GM12875 (cell line): ENCODE results near the gene NAV2.

Experiments used
- H3K4me3 ChIP-seq: one replicate; pipeline ENCODE4 v1.5.1; 2011; ENCODE audit warnings: low read depth, low read length, control low read depth
- TF ChIP-seq, protein P1 (sequence below): IDR thresholded peaks from 2 replicates; pipeline ENCODE4 v1.5.1; 2011; ENCODE audit warnings: low read depth, mild to moderate bottlenecking, control low read depth, inconsistent platforms, low read length, moderate library complexity, borderline replicate concordance; ENCODE audit not compliant: insufficient read depth

The NAV2 gene

GRCh38 chr11:19931771-19932369, 219.2 kb downstream of the NAV2 start:
- TF ChIP-seq, protein P1, sequence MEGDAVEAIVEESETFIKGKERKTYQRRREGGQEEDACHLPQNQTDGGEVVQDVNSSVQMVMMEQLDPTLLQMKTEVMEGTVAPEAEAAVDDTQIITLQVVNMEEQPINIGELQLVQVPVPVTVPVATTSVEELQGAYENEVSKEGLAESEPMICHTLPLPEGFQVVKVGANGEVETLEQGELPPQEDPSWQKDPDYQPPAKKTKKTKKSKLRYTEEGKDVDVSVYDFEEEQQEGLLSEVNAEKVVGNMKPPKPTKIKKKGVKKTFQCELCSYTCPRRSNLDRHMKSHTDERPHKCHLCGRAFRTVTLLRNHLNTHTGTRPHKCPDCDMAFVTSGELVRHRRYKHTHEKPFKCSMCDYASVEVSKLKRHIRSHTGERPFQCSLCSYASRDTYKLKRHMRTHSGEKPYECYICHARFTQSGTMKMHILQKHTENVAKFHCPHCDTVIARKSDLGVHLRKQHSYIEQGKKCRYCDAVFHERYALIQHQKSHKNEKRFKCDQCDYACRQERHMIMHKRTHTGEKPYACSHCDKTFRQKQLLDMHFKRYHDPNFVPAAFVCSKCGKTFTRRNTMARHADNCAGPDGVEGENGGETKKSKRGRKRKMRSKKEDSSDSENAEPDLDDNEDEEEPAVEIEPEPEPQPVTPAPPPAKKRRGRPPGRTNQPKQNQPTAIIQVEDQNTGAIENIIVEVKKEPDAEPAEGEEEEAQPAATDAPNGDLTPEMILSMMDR, result no peak
- H3K4me3 ChIP-seq, result no peak overlapping the region

DNA sequence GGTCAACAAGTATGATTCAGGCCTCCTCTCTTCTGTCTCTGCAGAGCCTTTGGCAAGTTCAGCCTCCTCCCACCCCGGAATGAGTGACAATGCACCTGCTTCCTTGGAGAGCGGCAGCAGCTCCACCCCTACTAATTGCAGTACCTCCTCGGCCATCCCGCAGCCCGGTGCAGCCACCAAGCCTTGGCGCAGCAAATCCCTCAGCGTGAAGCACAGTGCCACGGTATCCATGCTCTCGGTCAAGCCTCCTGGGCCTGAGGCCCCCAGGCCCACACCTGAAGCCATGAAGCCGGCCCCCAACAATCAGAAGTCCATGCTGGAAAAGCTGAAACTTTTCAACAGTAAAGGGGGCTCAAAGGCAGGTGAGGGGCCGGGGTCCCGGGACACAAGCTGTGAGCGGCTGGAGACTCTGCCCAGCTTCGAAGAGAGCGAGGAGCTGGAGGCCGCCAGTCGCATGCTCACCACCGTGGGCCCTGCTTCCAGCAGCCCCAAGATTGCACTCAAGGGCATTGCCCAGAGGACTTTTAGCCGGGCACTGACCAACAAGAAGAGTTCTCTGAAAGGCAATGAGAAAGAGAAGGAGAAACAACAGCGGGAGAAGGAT, 220.6 kb downstream of the NAV2 start:
- TF ChIP-seq, protein P1, result no peak
- H3K4me3 ChIP-seq, result no peak overlapping the region

DNA sequence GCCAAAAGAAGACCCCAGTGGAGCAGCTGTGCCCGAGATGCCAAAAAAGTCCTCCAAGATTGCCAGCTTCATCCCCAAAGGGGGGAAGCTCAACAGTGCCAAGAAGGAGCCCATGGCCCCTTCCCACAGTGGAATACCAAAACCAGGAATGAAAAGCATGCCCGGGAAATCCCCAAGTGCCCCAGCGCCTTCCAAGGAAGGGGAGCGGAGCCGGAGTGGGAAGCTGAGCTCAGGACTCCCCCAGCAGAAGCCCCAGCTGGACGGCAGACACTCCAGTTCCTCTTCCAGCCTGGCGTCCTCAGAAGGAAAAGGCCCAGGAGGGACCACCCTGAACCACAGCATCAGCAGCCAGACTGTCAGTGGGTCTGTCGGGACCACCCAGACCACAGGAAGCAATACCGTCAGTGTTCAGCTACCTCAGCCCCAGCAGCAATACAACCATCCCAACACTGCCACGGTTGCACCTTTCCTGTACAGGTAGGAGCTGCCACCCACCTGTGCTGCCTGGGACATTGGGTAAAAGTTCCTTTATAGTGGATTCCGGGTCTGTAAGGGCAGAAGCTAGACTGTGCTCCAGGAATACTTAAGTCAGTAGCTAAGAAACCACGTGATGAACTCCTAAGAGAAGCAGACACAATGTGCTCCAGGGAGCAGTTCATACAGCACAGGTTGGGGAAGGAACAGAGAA, 221.3 kb downstream of the NAV2 start:
- H3K4me3 ChIP-seq, result no peak overlapping the region
- TF ChIP-seq, protein P1, result no peak

GRCh38 chr11:19934828-19935259, 222.2 kb downstream of the NAV2 start:
- no peak overlapping the region for H3K4me3 ChIP-seq
- TF ChIP-seq, protein P1, result no peak

- H3K4me3 ChIP-seq, result no peak overlapping the region
- TF ChIP-seq, protein P1, result no peak
Observed at GRCh38 chr11:19935507-19935906, 222.9 kb downstream of the NAV2 start.

GRCh38 chr11:19936461-19936860, 223.8 kb downstream of the NAV2 start:
- H3K4me3 ChIP-seq, result no peak overlapping the region
- TF ChIP-seq, protein P1, result no peak

DNA sequence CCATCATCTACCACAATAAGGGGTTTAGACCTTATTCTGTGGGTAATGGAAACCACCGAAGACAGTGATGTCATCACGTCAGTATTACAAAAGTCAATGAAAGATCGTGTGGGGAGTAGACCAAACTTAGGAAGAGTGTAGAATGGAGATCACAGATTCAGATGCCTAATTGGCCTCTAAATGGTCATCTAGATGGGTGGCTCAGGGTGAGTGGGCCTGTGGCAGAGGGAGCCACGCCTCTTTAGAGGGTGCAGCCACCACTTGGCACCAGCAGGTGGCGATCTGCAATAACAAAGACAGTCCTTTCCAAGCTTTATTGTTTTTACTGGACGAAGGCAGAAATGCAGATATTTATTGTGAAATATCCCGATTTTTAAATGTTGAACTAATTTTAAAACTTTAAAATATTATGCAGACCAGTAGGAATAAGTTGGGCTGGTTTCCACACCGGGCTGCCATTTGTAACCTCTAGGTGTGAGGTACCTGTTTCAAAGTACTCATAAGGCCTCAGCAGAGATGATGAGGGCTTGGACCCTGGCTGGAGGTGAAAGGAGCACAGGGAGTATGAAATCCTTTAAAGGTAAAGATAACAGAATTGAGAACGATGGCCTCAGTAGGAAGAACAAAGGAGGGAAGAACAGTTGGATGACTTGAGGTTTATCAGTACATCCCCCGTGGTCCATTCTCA, 225.7 kb downstream of the NAV2 start:
- TF ChIP-seq, protein P1, result peak; percentile 79
- no peak overlapping the region for H3K4me3 ChIP-seq
